ENCODE measurements around the gene TMEM31.

The TMEM31 gene

DNA sequence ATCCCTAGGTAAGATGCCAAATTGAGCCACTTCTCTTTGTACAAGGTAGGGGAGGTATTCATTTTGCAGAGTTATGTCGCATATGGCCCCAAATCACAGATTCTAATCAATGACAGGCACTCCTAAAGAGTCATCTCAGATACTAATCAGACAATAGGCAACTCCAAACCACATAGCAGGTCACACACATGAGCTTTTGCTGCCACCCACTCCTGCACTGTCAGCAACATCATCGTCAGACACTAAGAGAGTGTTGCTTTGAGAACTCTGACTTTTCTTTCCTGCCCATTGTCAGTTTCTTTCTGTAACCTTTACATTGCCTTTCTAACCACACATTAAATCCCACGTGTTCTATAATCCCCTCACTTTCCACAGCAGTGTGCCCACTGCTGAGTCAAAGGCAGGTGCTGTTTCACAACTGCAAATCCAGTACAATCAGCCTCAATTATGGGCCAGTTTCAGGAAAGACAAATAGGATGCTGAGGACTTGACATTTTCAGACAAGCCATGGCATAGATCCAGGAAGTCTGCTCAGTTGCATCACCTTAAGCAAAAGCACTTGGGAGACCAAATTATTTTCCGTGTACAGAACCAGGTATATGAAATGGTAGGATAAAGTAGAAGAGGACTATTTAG is 23.5 kb downstream of the TMEM31 start:
- DNase-seq (ENCODE audit: low read depth) = peak; percentile 15
- H3K4me3 ChIP-seq (ENCODE audit: low read length) = no peak overlapping the region
- TF ChIP-seq, protein P1, sequence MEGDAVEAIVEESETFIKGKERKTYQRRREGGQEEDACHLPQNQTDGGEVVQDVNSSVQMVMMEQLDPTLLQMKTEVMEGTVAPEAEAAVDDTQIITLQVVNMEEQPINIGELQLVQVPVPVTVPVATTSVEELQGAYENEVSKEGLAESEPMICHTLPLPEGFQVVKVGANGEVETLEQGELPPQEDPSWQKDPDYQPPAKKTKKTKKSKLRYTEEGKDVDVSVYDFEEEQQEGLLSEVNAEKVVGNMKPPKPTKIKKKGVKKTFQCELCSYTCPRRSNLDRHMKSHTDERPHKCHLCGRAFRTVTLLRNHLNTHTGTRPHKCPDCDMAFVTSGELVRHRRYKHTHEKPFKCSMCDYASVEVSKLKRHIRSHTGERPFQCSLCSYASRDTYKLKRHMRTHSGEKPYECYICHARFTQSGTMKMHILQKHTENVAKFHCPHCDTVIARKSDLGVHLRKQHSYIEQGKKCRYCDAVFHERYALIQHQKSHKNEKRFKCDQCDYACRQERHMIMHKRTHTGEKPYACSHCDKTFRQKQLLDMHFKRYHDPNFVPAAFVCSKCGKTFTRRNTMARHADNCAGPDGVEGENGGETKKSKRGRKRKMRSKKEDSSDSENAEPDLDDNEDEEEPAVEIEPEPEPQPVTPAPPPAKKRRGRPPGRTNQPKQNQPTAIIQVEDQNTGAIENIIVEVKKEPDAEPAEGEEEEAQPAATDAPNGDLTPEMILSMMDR (conservative IDR thresholded peaks at IDR 0.05; ENCODE audit: low read length) = no peak

DNA sequence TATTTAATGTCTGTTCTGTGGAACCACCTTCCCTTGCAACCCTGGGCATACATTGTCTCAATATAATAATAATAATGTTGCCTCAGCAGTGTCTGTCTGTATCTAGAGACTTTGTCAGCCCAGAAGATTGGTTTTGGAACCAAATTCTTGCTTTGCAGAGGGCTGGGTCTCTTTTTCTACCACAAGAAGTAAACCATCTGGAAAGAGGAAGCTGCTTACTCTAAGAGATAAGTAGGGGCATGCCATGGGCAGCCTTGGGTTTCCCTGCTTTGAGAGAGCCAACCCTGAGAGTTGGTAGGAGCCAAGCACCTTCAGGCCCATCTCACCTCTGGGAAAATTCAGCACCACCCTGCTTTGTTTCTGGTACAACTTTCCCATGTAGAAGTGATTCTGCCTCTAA is 27.0 kb downstream of the TMEM31 start:
- H3K4me3 ChIP-seq (ENCODE audit: low read length) = no peak overlapping the region
- no peak for DNase-seq (ENCODE audit: low read depth)
- TF ChIP-seq, protein P1 (conservative IDR thresholded peaks at IDR 0.05; ENCODE audit: low read length) = no peak

DNA sequence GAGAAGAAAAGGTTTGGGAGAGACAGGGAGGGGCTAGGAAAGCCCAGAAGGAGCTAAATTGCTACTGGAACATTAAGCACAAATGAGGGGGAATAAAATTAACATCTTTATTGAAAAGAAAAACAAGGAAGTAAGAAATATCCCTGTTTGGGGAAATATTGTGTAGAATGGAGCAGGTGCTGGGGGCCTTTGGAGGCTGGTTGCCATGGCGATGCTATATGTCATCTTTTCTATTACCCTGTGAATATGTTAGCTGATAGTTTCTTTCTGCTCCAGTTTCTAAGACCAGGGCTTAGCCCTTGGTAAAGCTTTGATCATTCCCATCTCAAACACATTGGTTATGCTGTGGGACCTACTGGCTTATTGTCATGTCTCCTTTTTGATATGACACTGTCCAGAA is 28.7 kb downstream of the TMEM31 start:
- no peak for DNase-seq (ENCODE audit: low read depth)

DNA sequence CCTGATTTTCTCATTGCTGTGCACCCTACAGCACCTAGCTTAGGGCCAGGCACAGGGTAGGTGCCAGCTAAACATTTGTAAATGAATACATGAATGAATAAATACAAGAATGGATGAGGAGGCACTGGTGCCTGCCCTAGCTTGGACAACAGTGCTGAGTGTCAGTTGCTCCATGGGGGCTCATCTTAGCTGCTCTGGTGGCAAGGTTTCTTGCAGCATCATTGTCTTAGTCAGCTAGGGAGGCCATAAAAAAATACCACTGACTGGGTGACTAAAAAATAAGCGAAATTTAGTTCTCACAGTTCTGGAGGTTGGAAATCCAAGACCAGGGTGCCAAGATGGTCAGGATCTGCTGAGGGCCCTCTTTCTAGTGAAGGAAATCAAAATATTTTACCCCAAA is 31.2 kb downstream of the TMEM31 start:
- no peak overlapping the region for H3K4me3 ChIP-seq (ENCODE audit: low read length)

More for the DNA sequence above, 28.7 kb downstream of the TMEM31 start:
- H3K4me3 ChIP-seq (ENCODE audit: low read length) = no peak overlapping the region
- TF ChIP-seq, protein P1 (conservative IDR thresholded peaks at IDR 0.05; ENCODE audit: low read length) = no peak

DNA sequence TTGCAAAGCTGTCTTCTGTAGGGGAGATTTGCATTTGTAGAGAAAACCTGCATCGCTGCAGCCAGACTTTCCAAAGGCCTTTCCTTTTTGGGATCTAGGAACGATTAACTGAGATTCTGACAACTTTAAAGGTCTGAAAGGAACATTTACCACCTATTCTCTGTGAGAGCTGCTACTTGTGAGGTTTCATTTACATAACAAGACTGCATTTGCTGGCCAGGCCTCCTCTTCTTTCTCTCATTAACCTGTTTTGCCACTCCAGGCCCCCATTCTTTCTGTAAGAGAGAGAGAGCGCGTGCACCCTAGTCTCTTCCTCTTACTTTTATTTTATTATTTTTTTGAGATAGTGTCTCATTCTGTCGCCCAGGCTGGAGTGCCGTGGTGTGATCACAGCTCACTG is 31.6 kb downstream of the TMEM31 start:
- no peak overlapping the region for H3K4me3 ChIP-seq (ENCODE audit: low read length)
- TF ChIP-seq, protein P1 (conservative IDR thresholded peaks at IDR 0.05; ENCODE audit: low read length) = no peak
- no peak for DNase-seq (ENCODE audit: low read depth)

More for the DNA sequence above, 31.2 kb downstream of the TMEM31 start:
- TF ChIP-seq, protein P1 (conservative IDR thresholded peaks at IDR 0.05; ENCODE audit: low read length) = no peak
- peak; percentile 0 for DNase-seq (ENCODE audit: low read depth)

DNA sequence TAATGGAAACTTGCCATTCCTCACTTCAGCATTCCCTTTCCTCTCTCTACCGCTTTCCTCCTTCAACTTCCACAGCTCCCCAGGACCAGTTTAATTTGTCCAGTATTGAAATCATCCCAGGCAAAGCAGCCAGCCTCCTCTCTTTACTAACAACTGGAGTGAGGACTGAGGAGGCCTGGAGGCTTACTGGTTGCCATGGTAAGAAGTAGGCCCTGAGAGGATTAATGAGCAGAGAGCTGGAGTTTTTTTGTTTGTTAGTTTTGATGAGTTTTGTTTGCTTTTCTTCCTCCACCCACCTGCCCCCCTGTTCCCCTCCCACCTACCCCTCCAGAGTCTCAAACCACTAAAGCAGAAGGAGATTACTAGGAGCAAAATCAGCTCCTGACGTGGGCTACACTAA is 36.5 kb downstream of the TMEM31 start:
- no peak for DNase-seq (ENCODE audit: low read depth)
- TF ChIP-seq, protein P1 (conservative IDR thresholded peaks at IDR 0.05; ENCODE audit: low read length) = no peak
- no peak overlapping the region for H3K4me3 ChIP-seq (ENCODE audit: low read length)

DNA sequence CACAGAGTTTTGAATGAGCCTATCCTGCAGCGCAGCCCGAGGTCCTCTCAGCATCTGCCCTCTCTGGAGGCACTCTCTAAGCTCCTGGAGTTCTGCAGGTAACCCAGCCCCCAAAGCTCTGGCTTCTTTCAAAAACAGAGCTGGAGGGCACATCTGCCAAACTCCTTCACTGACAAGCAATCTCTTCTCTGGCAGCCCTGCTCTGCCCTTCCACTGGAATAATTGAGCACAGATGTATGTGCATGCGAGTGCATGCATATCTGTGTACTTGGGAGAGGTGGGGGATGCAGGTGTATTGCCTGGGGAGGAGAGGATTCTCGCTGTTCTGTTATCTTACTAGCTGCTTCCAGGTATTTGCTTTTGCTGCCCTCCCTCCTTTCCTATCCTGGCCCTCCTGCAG is 43.7 kb downstream of the TMEM31 start:
- TF ChIP-seq, protein P1 (conservative IDR thresholded peaks at IDR 0.05; ENCODE audit: low read length) = no peak
- DNase-seq (ENCODE audit: low read depth) = no peak
- no peak overlapping the region for H3K4me3 ChIP-seq (ENCODE audit: low read length)
